BLaER1 treated with 17β-estradiol and CSF1 and Interleukin-3, amounts not matched to agents 10 nM and 100 nM (cell line): ENCODE data around the gene GABBR2.
"Not testable (repeated sequence)": the region's sequence is repeated elsewhere in the genome, so short reads cannot be mapped to it uniquely, and the experiment has no call there.

Experiments
- H3K27ac ChIP-seq, 11 experiments: shearing (Covaris generic); formaldehyde crosslinking; 2 replicates each; pipeline ENCODE4 v1.8.1; 2022
- H3K27me3 ChIP-seq, 11 experiments: shearing (Covaris generic); formaldehyde crosslinking; 2 replicates each; pipeline ENCODE4 v1.8.1; 2022
- H3K36me3 ChIP-seq, 11 experiments: shearing (Covaris generic); formaldehyde crosslinking; 2 replicates each; pipeline ENCODE4 v1.8.1; 2022
- H3K4me1 ChIP-seq, 10 experiments: shearing (Covaris generic); formaldehyde crosslinking; 2 replicates each; pipeline ENCODE4 v1.8.1; 2022
- H3K4me2 ChIP-seq, 11 experiments: shearing (Covaris generic); formaldehyde crosslinking; 2 replicates each; pipeline ENCODE4 v1.8.1; 2022
- H3K4me3 ChIP-seq, 10 experiments: shearing (Covaris generic); formaldehyde crosslinking; 2 replicates each; pipeline ENCODE4 v1.8.1; 2022
- H3K9ac ChIP-seq, 11 experiments: shearing (Covaris generic); formaldehyde crosslinking; 2 replicates each; pipeline ENCODE4 v1.8.1; 2022
- H3K9me3 ChIP-seq, 11 experiments: shearing (Covaris generic); formaldehyde crosslinking; replicated peaks in 1 of 11; 2 replicates each; pipeline ENCODE4 v1.8.1; 2022
- H4K20me1 ChIP-seq, 11 experiments: shearing (Covaris generic); formaldehyde crosslinking; 2 replicates each; pipeline ENCODE4 v1.8.1; 2022
- Cebpa-rat ChIP-seq, 11 experiments: shearing (Covaris generic); IDR thresholded peaks; 2 replicates each; pipeline ENCODE4 v1.8.1; 2022

The GABBR2 gene

GRCh38 chr9:98287384-98287783 is 421.4 kb downstream of the GABBR2 start:
- Histone ChIP-seq H3K9ac (no peak overlapping the region), H3K4me1 (no peaks in the 10 kb centered on the region)
- TF ChIP-seq Cebpa-rat (IDR thresholded peaks at IDR 0.05), result no peak

DNA sequence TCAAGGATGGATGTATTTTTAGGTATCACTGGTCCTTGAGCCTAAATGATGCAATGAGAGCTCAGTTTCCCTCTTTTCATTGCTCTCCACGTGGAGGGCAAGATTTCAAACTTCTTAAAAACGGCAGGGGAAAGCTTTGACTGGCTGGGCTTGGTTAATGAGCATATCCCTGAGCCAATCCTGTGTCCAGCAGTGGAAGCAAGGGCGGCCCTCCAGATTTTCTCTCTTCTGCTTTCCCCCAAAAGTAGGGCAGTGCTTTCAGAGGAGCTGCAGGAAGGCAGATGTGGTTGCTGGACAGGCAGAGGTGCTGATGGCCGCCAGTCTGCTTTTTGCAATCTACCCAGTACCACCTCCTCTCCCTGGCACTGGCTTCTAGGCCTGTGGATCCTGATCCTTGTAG is 423.3 kb downstream of the GABBR2 start:
- Histone ChIP-seq H4K20me1 (no peaks in the 10 kb centered on the region), H3K27me3 (no peaks in the 10 kb centered on the region; a peak in 1 of 22 replicates), H3K9ac (no peak overlapping the region), H3K4me2 (no peak overlapping the region), H3K36me3 (no peaks in the 10 kb centered on the region), H3K4me1 (peaks cover 0 to 8% (median 3%) of the 10 kb centered on the region in 10 experiments; a peak in 5 of 20 replicates), H3K4me3 (no peak overlapping the region), H3K27ac (no peak overlapping the region), H3K9me3 (no peaks in the 10 kb centered on the region)
- no peak for TF ChIP-seq Cebpa-rat (IDR thresholded peaks at IDR 0.05)

More at GRCh38 chr9:98287384-98287783, 421.4 kb downstream of the GABBR2 start:
- H4K20me1 ChIP-seq, result no peaks in the 10 kb centered on the region
- H3K27me3 ChIP-seq, result no peaks in the 10 kb centered on the region; a peak in 1 of 22 replicates
- H3K36me3 ChIP-seq, result no peaks in the 10 kb centered on the region
- no peak overlapping the region for H3K4me2 ChIP-seq
- no peaks in the 10 kb centered on the region for H3K9me3 ChIP-seq
- no peak overlapping the region for H3K4me3 ChIP-seq
- no peak overlapping the region for H3K27ac ChIP-seq

DNA sequence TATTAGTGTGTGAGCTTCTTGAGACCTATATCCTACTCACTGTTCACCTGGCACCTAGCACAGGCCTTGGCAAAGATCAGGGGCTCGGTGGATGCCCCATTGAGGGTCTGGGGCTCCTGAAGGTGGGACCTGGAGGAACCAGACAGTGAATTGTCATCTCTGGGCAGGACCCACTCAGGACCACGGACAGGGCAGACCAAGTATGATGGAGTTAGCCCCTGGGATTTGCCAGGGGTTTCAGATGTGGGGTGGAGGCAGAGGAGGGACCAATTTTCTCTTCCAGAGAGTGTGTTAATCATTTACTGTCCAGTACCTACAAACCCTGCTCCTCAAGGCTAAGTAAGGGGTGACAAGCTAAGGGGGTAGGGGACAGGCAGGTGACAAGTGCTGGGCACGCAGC is 424.0 kb downstream of the GABBR2 start:
- no peak for TF ChIP-seq Cebpa-rat (IDR thresholded peaks at IDR 0.05)
- Histone ChIP-seq H3K4me3 (no peak overlapping the region), H3K4me2 (no peak overlapping the region), H4K20me1 (no peaks in the 10 kb centered on the region), H3K27ac (no peak overlapping the region), H3K27me3 (no peaks in the 10 kb centered on the region; a peak in 1 of 22 replicates), H3K36me3 (no peaks in the 10 kb centered on the region), H3K4me1 (peaks cover 0 to 8% (median 3%) of the 10 kb centered on the region in 10 experiments; a peak in 5 of 20 replicates), H3K9me3 (no peaks in the 10 kb centered on the region), H3K9ac (no peak overlapping the region)

GRCh38 chr9:98283143-98283542 is 425.6 kb downstream of the GABBR2 start:
- not testable (repeated sequence) for H3K9me3 ChIP-seq, H4K20me1 ChIP-seq, H3K4me1 ChIP-seq, H3K36me3 ChIP-seq, H3K4me3 ChIP-seq, H3K4me2 ChIP-seq, H3K27ac ChIP-seq, H3K9ac ChIP-seq, H3K27me3 ChIP-seq

- Histone ChIP-seq H3K36me3 (no peaks in the 10 kb centered on the region), H3K4me3 (no peak overlapping the region), H3K9me3 (no peaks in the 10 kb centered on the region), H3K27ac (no peak overlapping the region), H3K4me1 (peaks cover 0 to 8% (median 3%) of the 10 kb centered on the region in 10 experiments; a peak in 5 of 20 replicates), H3K9ac (no peak overlapping the region), H4K20me1 (no peaks in the 10 kb centered on the region), H3K4me2 (peak overlapping the region in 2 of 11 experiments; percentile 8 to 11; a peak in 2 of 22 replicates), H3K27me3 (no peaks in the 10 kb centered on the region)
- no peak for TF ChIP-seq Cebpa-rat (IDR thresholded peaks at IDR 0.05)
Observed at GRCh38 chr9:98281281-98281680, 427.5 kb downstream of the GABBR2 start.

DNA sequence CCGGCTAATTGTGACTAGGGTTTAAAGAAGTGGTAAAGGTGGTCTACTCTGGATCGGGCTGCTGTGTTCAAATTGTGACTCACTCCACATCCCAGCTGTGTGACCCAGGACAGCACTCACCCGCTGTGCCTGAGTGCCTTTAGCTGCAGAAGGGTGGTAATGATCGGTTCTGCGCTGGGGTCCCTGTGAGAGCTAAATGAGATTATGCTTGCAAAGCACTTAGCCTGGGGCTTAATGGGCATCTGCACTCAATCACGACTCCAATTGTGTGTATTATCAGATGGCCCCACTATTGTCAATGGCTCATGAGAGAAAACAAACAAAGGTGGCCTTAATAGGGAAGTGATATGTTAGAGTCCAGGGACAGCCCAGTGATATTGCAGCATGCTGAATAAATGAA is 428.2 kb downstream of the GABBR2 start:
- no peaks in the 10 kb centered on the region for H3K36me3 ChIP-seq
- no peaks in the 10 kb centered on the region for H4K20me1 ChIP-seq
- TF ChIP-seq Cebpa-rat (IDR thresholded peaks at IDR 0.05), result no peak
- peaks cover 0 to 8% (median 3%) of the 10 kb centered on the region in 10 experiments; a peak in 5 of 20 replicates for H3K4me1 ChIP-seq
- no peaks in the 10 kb centered on the region for H3K27me3 ChIP-seq
- no peak overlapping the region for H3K4me3 ChIP-seq
- no peak overlapping the region for H3K4me2 ChIP-seq
- H3K27ac ChIP-seq, result no peak overlapping the region
- no peaks in the 10 kb centered on the region for H3K9me3 ChIP-seq
- H3K9ac ChIP-seq, result no peak overlapping the region

DNA sequence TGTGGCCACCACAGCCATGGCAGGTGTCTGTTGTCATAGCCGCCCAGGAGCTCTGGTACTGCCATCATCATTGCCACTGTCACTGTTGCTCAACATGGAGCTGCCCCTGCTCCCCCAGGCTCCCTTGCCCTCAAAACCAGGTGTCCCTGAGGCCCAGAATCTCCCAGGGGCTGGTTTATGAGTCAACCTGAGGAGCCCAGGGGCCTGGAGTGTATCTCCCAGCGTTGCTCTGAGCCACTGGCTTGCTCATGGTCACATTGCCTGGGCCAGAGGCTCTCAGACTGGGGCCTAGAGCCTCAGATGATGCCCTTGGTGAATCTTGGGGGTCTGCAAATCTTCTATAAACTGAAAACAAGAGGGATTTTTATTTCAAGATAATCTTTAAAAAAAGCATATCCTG is 428.6 kb downstream of the GABBR2 start:
- H3K9me3 ChIP-seq, result no peaks in the 10 kb centered on the region
- H3K27ac ChIP-seq, result no peak overlapping the region
- no peak overlapping the region for H3K4me2 ChIP-seq
- H3K36me3 ChIP-seq, result no peaks in the 10 kb centered on the region
- no peak overlapping the region for H3K9ac ChIP-seq
- TF ChIP-seq Cebpa-rat (IDR thresholded peaks at IDR 0.05), result no peak
- H4K20me1 ChIP-seq, result no peaks in the 10 kb centered on the region
- H3K4me1 ChIP-seq, result peaks cover 0 to 8% (median 3%) of the 10 kb centered on the region in 10 experiments; a peak in 5 of 20 replicates
- H3K27me3 ChIP-seq, result no peaks in the 10 kb centered on the region
- H3K4me3 ChIP-seq, result no peak overlapping the region

DNA sequence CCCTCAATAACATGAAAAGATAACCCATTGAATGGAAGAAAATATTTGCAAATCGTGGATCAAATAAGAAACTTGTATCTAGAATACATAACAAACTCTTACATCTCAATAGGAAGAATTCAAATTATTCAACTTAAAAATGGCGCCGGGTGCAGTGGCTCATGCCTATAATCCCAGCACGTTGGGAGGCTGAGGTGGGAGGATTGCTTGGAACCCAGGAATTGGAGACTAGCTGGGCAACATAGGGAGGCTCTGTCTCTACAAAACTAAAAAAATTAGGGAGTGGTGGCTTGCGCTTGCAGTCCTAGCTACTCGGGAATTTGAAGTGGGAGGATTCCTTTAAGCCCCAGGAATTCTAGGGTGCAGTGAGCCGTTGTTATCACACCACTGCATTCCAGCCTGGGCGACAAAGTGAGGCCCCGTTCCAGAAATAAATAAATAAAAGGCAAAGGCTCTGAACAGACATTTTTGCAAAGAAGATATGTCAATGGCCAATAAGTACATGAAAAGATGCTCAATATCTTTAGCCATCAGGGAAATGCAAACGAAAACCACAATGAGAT is 431.7 kb downstream of the GABBR2 start:
- Histone ChIP-seq H3K27ac (no peak overlapping the region), H3K9ac (no peak overlapping the region), H3K36me3 (no peaks in the 10 kb centered on the region), H3K4me2 (no peak overlapping the region), H3K9me3 (no peaks in the 10 kb centered on the region), H3K4me3 (no peak overlapping the region), H3K4me1 (peaks cover 0 to 8% (median 3%) of the 10 kb centered on the region in 10 experiments; a peak in 5 of 20 replicates), H4K20me1 (no peaks in the 10 kb centered on the region), H3K27me3 (no peaks in the 10 kb centered on the region)
- TF ChIP-seq Cebpa-rat (IDR thresholded peaks at IDR 0.05), result no peak

DNA sequence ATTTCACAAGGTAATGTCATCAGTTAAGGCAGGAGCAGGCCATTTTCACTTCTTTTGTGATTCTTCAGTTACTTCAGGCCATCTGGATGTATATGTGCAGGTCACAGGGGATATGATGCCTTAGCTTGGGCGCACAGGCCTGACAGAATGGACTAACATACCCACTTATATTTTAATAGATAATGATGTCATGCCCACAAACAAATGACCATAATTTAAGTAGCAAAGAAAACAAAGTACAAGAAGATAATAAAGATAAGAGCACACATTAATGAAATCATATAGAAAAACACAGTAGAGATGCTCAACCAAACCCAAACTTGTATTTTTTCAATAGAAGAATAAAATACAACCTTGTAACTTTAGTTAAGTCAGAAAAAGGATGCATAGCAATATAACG is 433.6 kb downstream of the GABBR2 start:
- H4K20me1 ChIP-seq, result no peaks in the 10 kb centered on the region
- H3K4me2 ChIP-seq, result no peak overlapping the region
- H3K9me3 ChIP-seq, result no peaks in the 10 kb centered on the region
- peaks cover 0 to 3% (median 0%) of the 10 kb centered on the region in 10 experiments; a peak in 2 of 20 replicates for H3K4me1 ChIP-seq
- H3K9ac ChIP-seq, result no peak overlapping the region
- H3K36me3 ChIP-seq, result no peaks in the 10 kb centered on the region
- H3K27me3 ChIP-seq, result peaks cover 0 to 7% (median 0%) of the 10 kb centered on the region in 11 experiments; a peak in 3 of 22 replicates
- no peak overlapping the region for H3K4me3 ChIP-seq
- no peak for TF ChIP-seq Cebpa-rat (IDR thresholded peaks at IDR 0.05)
- no peak overlapping the region for H3K27ac ChIP-seq

DNA sequence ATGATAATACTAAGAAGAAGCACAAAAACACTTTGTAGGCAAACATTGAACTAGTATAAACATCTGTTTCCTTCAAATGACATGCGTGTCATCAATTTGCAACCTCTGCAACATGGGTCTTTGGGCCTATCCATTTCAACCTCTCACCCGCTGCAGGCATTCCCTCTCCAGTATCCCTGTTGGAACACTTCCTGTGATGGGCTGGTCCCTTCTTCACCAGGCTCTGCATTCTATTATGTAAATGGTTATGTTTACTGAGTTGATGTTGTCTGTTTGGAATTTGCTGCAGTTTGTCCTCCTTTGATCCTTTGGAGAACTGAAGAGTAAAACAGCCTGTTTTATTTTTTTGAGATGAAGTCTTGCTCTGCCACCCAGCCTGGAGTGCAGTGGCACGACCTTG is 436.7 kb downstream of the GABBR2 start:
- H3K27ac ChIP-seq, result no peak overlapping the region
- no peaks in the 10 kb centered on the region for H3K36me3 ChIP-seq
- H3K4me3 ChIP-seq, result no peak overlapping the region
- H4K20me1 ChIP-seq, result no peaks in the 10 kb centered on the region
- no peak overlapping the region for H3K4me2 ChIP-seq
- H3K27me3 ChIP-seq, result peaks cover 0 to 7% (median 0%) of the 10 kb centered on the region in 11 experiments; a peak in 5 of 22 replicates
- peaks cover 0 to 4% (median 0%) of the 10 kb centered on the region in 10 experiments; a peak in 2 of 20 replicates for H3K4me1 ChIP-seq
- no peak for TF ChIP-seq Cebpa-rat (IDR thresholded peaks at IDR 0.05)
- H3K9me3 ChIP-seq, result no peaks in the 10 kb centered on the region
- H3K9ac ChIP-seq, result no peak overlapping the region
